Raji (cell line): Measurements from ENCODE around the gene COL13A1.

ENCODE experiments used
- POLR2A ChIP-seq: IDR thresholded peaks from 2 replicates; pipeline ENCODE4 v1.6.1; 2011; ENCODE audit warnings: low read depth, low read length, control low read depth; ENCODE audit not compliant: insufficient read depth

Gene COL13A1

GRCh38 chr10:69876286-69876685 is 74.6 kb downstream of the COL13A1 start:
- no peak for TF ChIP-seq POLR2A

- no peak for TF ChIP-seq POLR2A
Observed at GRCh38 chr10:69876931-69877330, 75.2 kb downstream of the COL13A1 start.

GRCh38 chr10:69878038-69878437 is 76.3 kb downstream of the COL13A1 start:
- TF ChIP-seq POLR2A: no peak

GRCh38 chr10:69878951-69879350 is 77.2 kb downstream of the COL13A1 start:
- no peak for TF ChIP-seq POLR2A

- TF ChIP-seq POLR2A: no peak
Observed at GRCh38 chr10:69879634-69880257, 78.0 kb downstream of the COL13A1 start.

GRCh38 chr10:69880301-69881081 is 78.8 kb downstream of the COL13A1 start:
- TF ChIP-seq POLR2A: no peak

- TF ChIP-seq POLR2A: no peak
Observed at GRCh38 chr10:69881202-69881601, 79.5 kb downstream of the COL13A1 start.

- TF ChIP-seq POLR2A: no peak
Observed at GRCh38 chr10:69883310-69884023, 81.8 kb downstream of the COL13A1 start.

- no peak for TF ChIP-seq POLR2A
Observed at GRCh38 chr10:69884024-69884367, 82.3 kb downstream of the COL13A1 start.

GRCh38 chr10:69884686-69885085 is 83.0 kb downstream of the COL13A1 start:
- no peak for TF ChIP-seq POLR2A

GRCh38 chr10:69885379-69886013 is 83.8 kb downstream of the COL13A1 start:
- no peak for TF ChIP-seq POLR2A

- no peak for TF ChIP-seq POLR2A
Observed at GRCh38 chr10:69888882-69889584, 87.3 kb downstream of the COL13A1 start.

- no peak for TF ChIP-seq POLR2A
Observed at GRCh38 chr10:69890065-69890847, 88.5 kb downstream of the COL13A1 start.

GRCh38 chr10:69891057-69891617 is 89.4 kb downstream of the COL13A1 start:
- TF ChIP-seq POLR2A: no peak
